Heart right ventricle (tissue), 16 donors: ENCODE results near the gene UPF3A. TPM values are rescaled to one million over a fixed set of nuclear protein-coding genes. Genes with fewer than 3 reads are reported as not detected.

Experiments
- ATAC-seq, 8 donors: fragments of 200-7000 bp; cut with Tn5 transposase; one replicate each; pipeline ENCODE4 v1.9.1; 2020; ENCODE audit warnings: mild to moderate bottlenecking in 8 of 8, moderate library complexity in 8 of 8, moderate number of reproducible peaks in 1 of 8
- DNase-seq, 2 donors: peaks; one replicate each; pipeline ENCODE4 v3.0.0-alpha.2; 2020
- H3K27ac ChIP-seq, 10 donors: fragments of 200-600 bp; sonication (generic) in 2 of 10; one replicate each; pipeline versions ENCODE4 v1.5.0 to v1.8.0; 2020 to 2022; ENCODE audit warnings: mild to moderate bottlenecking in 3 of 10
- H3K27me3 ChIP-seq, 7 donors: fragments of 200-600 bp; one replicate each; pipeline ENCODE4 v1.8.0; 2021 to 2022; ENCODE audit warnings: mild to moderate bottlenecking in 2 of 7
- H3K36me3 ChIP-seq, 9 donors: fragments of 200-600 bp; sonication (generic) in 1 of 9; one replicate each; pipeline versions ENCODE4 v1.5.0 to v1.8.0; 2020 to 2022; ENCODE audit warnings: mild to moderate bottlenecking in 2 of 9
- H3K4me1 ChIP-seq, 9 donors: fragments of 200-600 bp; sonication (generic) in 1 of 9; one replicate each; pipeline versions ENCODE4 v1.5.0 to v1.8.0; 2020 to 2022; ENCODE audit warnings: mild to moderate bottlenecking in 4 of 9
- H3K4me3 ChIP-seq, 10 donors: fragments of 200-600 bp; sonication (generic) in 2 of 10; one replicate each; pipeline versions ENCODE4 v1.5.0 to v1.8.0; 2020 to 2022; ENCODE audit warnings: mild to moderate bottlenecking in 7 of 10, moderate library complexity in 2 of 10
- H3K9me3 ChIP-seq, 11 donors: fragments of 200-600 bp in 10 of 11; sonication (generic) in 2 of 11; one replicate each; pipeline versions ENCODE4 v1.5.0 to v1.8.0; 2013 to 2022; ENCODE audit warnings: mild to moderate bottlenecking in 2 of 11, control low read depth in 1 of 11, moderate library complexity in 1 of 11
- CTCF ChIP-seq, 9 donors: fragments of 200-600 bp; sonication (generic) in 2 of 9; IDR thresholded peaks; one replicate each; pipeline versions ENCODE4 v1.5.0 to v1.8.0; 2021 to 2022; ENCODE audit warnings: antibody characterized with exemption in 9 of 9, mild to moderate bottlenecking in 5 of 9, moderate library complexity in 1 of 9
- WGBS, 2 donors: extraction: QIAGEN DNeasy Blood & Tissue Kit; methylation state at CpG; one replicate each; pipeline ENCODE4 v1.1.7; 2013; ENCODE audit warnings: inconsistent platforms in 1 of 2; 5-methylcytosine and 5-hydroxymethylcytosine counted together
- intact Hi-C, 10 donors: fragments of 100-400 bp; cut with DNase I; formaldehyde crosslinking; loops; one replicate each; pipeline versions ENCODE4 v1.11.1 to v1.14.2; 2022
- polyA plus RNA-seq, 2 donors: library from polyadenylated mRNA; stranded (reverse); fragments of 200-250 nt; gene quantifications; one replicate each; pipeline ENCODE4 v1.2.3, GENCODE V29; 2013
- total RNA-seq, 10 donors: library from RNA; stranded (reverse); fragmentation: NEBNext Ultra II Directional in 3 of 10; extraction: Animal tissue kit (Norgen Biotek cat#: 25700) in 3 of 10; gene quantifications; one replicate each; pipeline versions ENCODE4 v1.2.1 to v1.2.4, GENCODE V29; 2021 to 2023
- donor health status: Arrhythmogenic right ventricular cardiomyopathy.
- donor health status: ischemic (EF 13 %, LVEDD 7.1; RV severe dilation, severe dysfunction).
- donor health status: healthy with polysubstance abuse.
- donor health status: DM: no; HTN: yes; CAD: no.
- donor health status: DM: no; HTN: no; CAD: no.
- donor health status: ischemic (EF 25% LVEDD 6.9; RV normal size, moderate dysfunction).
- donor health status: ischemic (EF 25% LVEDD 5.7; RV mildly dilated, moderate dysfunction).
- donor health status: healthy.
- donor health status: DM: yes; HTN: yes; CAD: no.
- donor health status: Ischemic cardiomyopathy.
- donor health status: ischemic (EF 35%, LVEDD 5.7; RV mildly dilated, moderate dysfunction).
- donor health status: nonischemic (EF 11% LVEDD 7.7; RV severe dilation, severe dysfunction).
- donor health status: DM: yes; HTN: yes; CAD: no.
- donor health status: PGD.
- donor health status: ischemic (EF 29% LVEDD 5.4; RV normal size, mild dysfunction).
- donor health status: nonischemic (EF 23%, LVEDD 6.1; RV moderate dilation, normal function).

UPF3A gene
- total and polyA plus RNA-seq, 12 donors, result 16.6 to 105 (median 20.4) TPM

- H3K36me3 ChIP-seq, result peaks cover 0 to 99% (median 68%) of the 10 kb centered on the region in 9 donors
- peak overlapping the region in 1 of 10 donors; percentile 1 for H3K4me3 ChIP-seq
Observed at GRCh38 chr13:114268344-114269280, 12.8 kb upstream of the UPF3A start.

DNA sequence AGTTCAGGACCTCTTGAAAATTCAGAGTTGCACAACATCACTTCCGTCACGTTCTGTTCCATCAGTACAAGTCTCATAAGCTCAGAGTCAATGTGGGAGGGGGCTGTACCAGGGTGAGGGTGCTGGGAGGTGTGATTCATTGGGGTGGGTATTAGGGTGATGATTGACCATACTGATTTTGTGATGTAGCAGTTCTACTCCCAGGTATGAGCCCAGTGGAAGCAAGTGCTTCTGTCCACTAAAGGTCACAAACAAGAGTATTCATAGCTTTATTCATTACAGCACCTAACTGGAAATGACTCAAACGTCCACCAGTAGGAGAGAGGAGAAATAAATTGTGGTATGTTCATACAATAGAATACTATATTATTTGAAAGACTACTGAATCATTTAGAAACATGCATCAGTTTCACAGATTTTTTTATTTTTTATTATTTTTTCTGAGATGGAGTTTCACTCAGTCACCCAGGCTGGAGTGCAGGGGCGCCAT lies 12.1 kb upstream of the UPF3A start:
- TF ChIP-seq CTCF (IDR thresholded peaks at IDR 0.05), result no peak
- Histone ChIP-seq H3K36me3 (peaks cover 0 to 99% (median 63%) of the 10 kb centered on the region in 9 donors), H3K27me3 (no peaks in the 10 kb centered on the region), H3K9me3 (no peaks in the 10 kb centered on the region), H3K4me3 (no peak overlapping the region), H3K4me1 (no peaks in the 10 kb centered on the region), H3K27ac (no peak overlapping the region)
- DNase-seq (no peak), ATAC-seq (no peak)
- WGBS, 2 donors, result 91 to 94% methylated on average over 4 of the region's 4 CpGs
- intact Hi-C loops, result no loop called here

More at GRCh38 chr13:114268344-114269280, 12.8 kb upstream of the UPF3A start:
- 97 to 98% methylated on average over 6 of the region's 6 CpGs for WGBS, 2 donors
- H3K27me3 ChIP-seq, result no peaks in the 10 kb centered on the region
- no peak for ATAC-seq
- no peak for TF ChIP-seq CTCF (IDR thresholded peaks at IDR 0.05)
- no peak for DNase-seq
- intact Hi-C loops, result no loop called here
- H3K4me1 ChIP-seq, result no peaks in the 10 kb centered on the region
- H3K27ac ChIP-seq, result peak overlapping the region in 1 of 10 donors; percentile 20
- H3K9me3 ChIP-seq, result no peaks in the 10 kb centered on the region

- no peak for TF ChIP-seq CTCF (IDR thresholded peaks at IDR 0.05)
- H3K27ac ChIP-seq, result no peak overlapping the region
- 74 to 77% methylated on average over 2 of the region's 2 CpGs for WGBS, 2 donors
- intact Hi-C loops, result no loop called here
- peaks cover 0 to 6% (median 0%) of the 10 kb centered on the region in 9 donors for H3K4me1 ChIP-seq
- H3K9me3 ChIP-seq, result no peaks in the 10 kb centered on the region
- no peak overlapping the region for H3K4me3 ChIP-seq
- no peaks in the 10 kb centered on the region for H3K27me3 ChIP-seq
- DNase-seq (no peak), ATAC-seq (no peak)
- H3K36me3 ChIP-seq, result peaks cover 0 to 98% (median 26%) of the 10 kb centered on the region in 9 donors
Observed at GRCh38 chr13:114272977-114273376, 8.4 kb upstream of the UPF3A start.

GRCh38 chr13:114275304-114275703 lies 6.1 kb upstream of the UPF3A start:
- H3K27me3 ChIP-seq, result no peaks in the 10 kb centered on the region
- H3K27ac ChIP-seq, result no peak overlapping the region
- intact Hi-C loops, result no loop called here
- no peak for ATAC-seq
- H3K4me3 ChIP-seq, result no peak overlapping the region
- no peaks in the 10 kb centered on the region for H3K9me3 ChIP-seq
- DNase-seq, result no peak
- WGBS, 2 donors, result 91 to 92% methylated on average over 7 of the region's 7 CpGs
- peaks cover 0 to 17% (median 0%) of the 10 kb centered on the region in 9 donors for H3K4me1 ChIP-seq
- no peak for TF ChIP-seq CTCF (IDR thresholded peaks at IDR 0.05)
- H3K36me3 ChIP-seq, result peaks cover 0 to 84% (median 11%) of the 10 kb centered on the region in 9 donors
